ENCODE results near the gene DPYSL3.
"Not testable (repeated sequence)": the region's sequence is repeated elsewhere in the genome, so short reads cannot be mapped to it uniquely, and the experiment has no call there.

DNA sequence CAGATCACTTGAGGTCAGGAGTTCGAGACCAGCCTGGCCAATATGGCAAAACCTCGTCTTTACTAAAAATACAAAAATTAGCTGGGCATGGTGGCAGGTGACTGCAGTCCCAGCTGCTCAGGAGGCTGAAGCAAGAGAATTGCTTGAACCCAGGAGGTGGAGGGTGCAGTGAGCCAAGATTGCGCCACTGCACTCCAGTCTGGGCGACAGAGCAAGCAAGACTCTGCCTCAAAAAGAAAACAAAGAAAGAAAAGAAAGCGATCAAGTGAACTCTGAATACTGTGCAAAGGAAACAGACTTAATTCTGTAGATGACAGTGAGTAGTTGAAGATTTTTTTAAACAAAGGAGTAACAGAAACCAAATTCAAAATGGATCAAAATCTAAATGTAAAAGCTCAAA lies 43.9 kb upstream of the DPYSL3 start:
- TF ChIP-seq EZH2phosphoT487 (IDR thresholded peaks at IDR 0.05; ENCODE audit: insufficient read depth, low read depth); EZH2 (IDR thresholded peaks at IDR 0.05; ENCODE audit: insufficient read depth, poor library complexity, severe bottlenecking): not testable (repeated sequence)
